T-cell (primary cell): ENCODE results near the gene TAS1R3. TPM values are rescaled to one million over a fixed set of nuclear protein-coding genes. Genes with fewer than 3 reads are reported as not detected.

Experiments
- ATAC-seq, 4 experiments: fragments of 200-7000 bp in 3 of 4; fragments of 150-1000 bp in 1 of 4; cut with Tn5 transposase; replicated peaks in 1 of 4; 1 replicate in 3 of 4; 2 replicates in 1 of 4; pipeline ENCODE4 v1.10.0; 2021; ENCODE audit warnings: moderate library complexity in 3 of 4, mild to moderate bottlenecking in 2 of 4, moderate number of reproducible peaks in 1 of 4
- CTCF ChIA-PET, 2 donors: fragments of 300-600 bp; sonication (Branson Sonifier 250); formaldehyde crosslinking; loops; one replicate each; lab custom pipeline; 2022; ENCODE audit warnings: antibody characterized with exemption in 2 of 2; lab: Charles Lee
- POLR2A ChIA-PET, 2 donors: fragments of 300-600 bp; sonication (Branson Sonifier 250); formaldehyde crosslinking; loops; one replicate each; lab custom pipeline; 2022; ENCODE audit warnings: antibody characterized with exemption in 2 of 2; lab: Charles Lee
- DNase-seq, 35 experiments: peaks; one replicate each; pipeline versions ENCODE4 v3.0.0 to v3.0.0-alpha.2; 2013 to 2023
- H3K27ac ChIP-seq: one replicate; pipeline ENCODE4 v1.5.1; 2013; ENCODE audit warnings: low read length
- H3K27me3 ChIP-seq, 2 experiments: replicated peaks in 1 of 2; 1 replicate in 1 of 2; 2 replicates in 1 of 2; pipeline versions ENCODE4 v1.6.1 to v1.7.0; 2013; ENCODE audit warnings: low read length in 1 of 2, mixed read lengths in 1 of 2; ENCODE audit not compliant: control insufficient read depth in 2 of 2, insufficient read depth in 2 of 2; ENCODE audit errors: extremely low read depth in 1 of 2
- H3K36me3 ChIP-seq, 2 donors: 1 replicate in 1 of 2; 2 replicates in 1 of 2; pipeline versions ENCODE4 v1.6.1 to v1.7.0; 2013; ENCODE audit warnings: low read length in 1 of 2; ENCODE audit not compliant: control insufficient read depth in 2 of 2, insufficient read depth in 1 of 2; ENCODE audit errors: extremely low read depth in 1 of 2
- H3K4me1 ChIP-seq, 2 experiments: 1 replicate in 1 of 2; 2 replicates in 1 of 2; pipeline versions ENCODE4 v1.6.1 to v1.7.0; 2013; ENCODE audit warnings: low read length in 2 of 2, mixed read lengths in 1 of 2; ENCODE audit not compliant: insufficient read depth in 2 of 2, control insufficient read depth in 1 of 2; ENCODE audit errors: extremely low read depth in 1 of 2
- H3K4me3 ChIP-seq, 2 donors: 1 replicate in 1 of 2; 2 replicates in 1 of 2; pipeline versions ENCODE4 v1.5.1 to v1.7.0; 2013; ENCODE audit warnings: mild to moderate bottlenecking in 2 of 2, low read length in 1 of 2, moderate library complexity in 1 of 2; ENCODE audit not compliant: control insufficient read depth in 1 of 2; ENCODE audit errors: extremely low read depth in 1 of 2
- H3K9me3 ChIP-seq: 2 replicates; pipeline ENCODE4 v1.7.0; 2013
- H3K27ac Mint-ChIP-seq, 2 donors: one replicate each; pipeline ENCODE4 v1.8.0; 2020 to 2021; ENCODE audit warnings: mild to moderate bottlenecking in 2 of 2, mixed read lengths in 2 of 2
- H3K27me3 Mint-ChIP-seq, 2 donors: one replicate each; pipeline ENCODE4 v1.8.0; 2021 to 2022; ENCODE audit warnings: mixed read lengths in 2 of 2
- H3K36me3 Mint-ChIP-seq: one replicate; pipeline ENCODE4 v1.8.0; 2021; ENCODE audit warnings: mixed read lengths
- H3K4me1 Mint-ChIP-seq, 3 donors: one replicate each; pipeline ENCODE4 v1.8.0; 2020 to 2022; ENCODE audit warnings: mixed read lengths in 3 of 3, mild to moderate bottlenecking in 1 of 3
- H3K4me3 Mint-ChIP-seq, 3 donors: one replicate each; pipeline ENCODE4 v1.8.0; 2020 to 2022; ENCODE audit warnings: mild to moderate bottlenecking in 3 of 3, mixed read lengths in 3 of 3, moderate library complexity in 3 of 3
- H3K9me3 Mint-ChIP-seq, 3 donors: one replicate each; pipeline ENCODE4 v1.8.0; 2020 to 2022; ENCODE audit warnings: mixed read lengths in 3 of 3
- WGBS: methylation state at CpG from one replicate; pipeline ENCODE4 v1.1.5; 2013; ENCODE audit warnings: missing lambda C conversion rate; ENCODE audit not compliant: insufficient coverage; 5-methylcytosine and 5-hydroxymethylcytosine counted together
- total RNA-seq, 35 experiments: library from RNA in 6 of 35; stranded (reverse) in 6 of 35; fragments of 120-200 nt in 1 of 35; gene quantifications; one replicate each; pipeline versions ENCODE4 v1.2.1 to v1.2.4 and lab custom pipeline; 2013 to 2026

Gene TAS1R3
- total RNA-seq, 5 donors from 2014 or later (not counting 1 experiment from before 2014, with no cell fraction given) = 1.6 to 2.3 (median 2.1) TPM

DNA sequence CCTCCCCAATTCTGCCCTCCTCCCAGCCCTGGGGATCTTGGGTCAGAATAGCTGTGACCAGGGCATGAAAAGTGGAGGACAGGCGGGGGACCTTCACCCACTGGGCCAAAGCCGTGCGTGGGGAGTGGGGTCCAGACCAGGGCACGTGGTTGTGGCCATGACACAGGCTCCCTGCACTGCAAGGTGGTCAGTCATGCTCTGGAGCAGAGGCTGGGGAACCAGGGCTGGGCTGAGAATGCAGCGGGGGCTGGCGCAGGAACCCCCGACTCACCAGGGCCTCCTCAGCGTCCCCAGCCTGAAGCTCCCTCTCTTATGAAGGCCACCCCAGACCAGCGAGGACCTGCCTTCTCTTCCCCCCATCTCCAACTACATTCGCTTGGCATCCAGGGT is 15.4 kb downstream of the TAS1R3 start:
- peaks cover 2 to 47% of the 10 kb centered on the region in 2 experiments for H3K4me1 ChIP-seq
- ChIA-PET POLR2A (no interaction called here), CTCF (no interaction called here)
- Mint-ChIP-seq H3K27me3 (no peaks in the 10 kb centered on the region), H3K4me1 (peaks cover 17 to 23% (median 20%) of the 10 kb centered on the region in 3 donors), H3K36me3 (no peaks in the 10 kb centered on the region), H3K9me3 (no peaks in the 10 kb centered on the region), H3K4me3 (peak overlapping the region in 2 of 3 donors; percentile 66 to 73), H3K27ac (no peak overlapping the region)
- no peak overlapping the region for H3K4me3 ChIP-seq
- DNase-seq = no peak
- peaks cover 0 to 2% of the 10 kb centered on the region in 2 experiments for H3K27me3 ChIP-seq
- WGBS = 98% methylated on average over 10 of the region's 10 CpGs
- H3K27ac ChIP-seq = no peak overlapping the region
- H3K36me3 ChIP-seq = peaks cover 0 to 4% of the 10 kb centered on the region in 2 donors
- ATAC-seq = no peak
- H3K9me3 ChIP-seq = no peaks in the 10 kb centered on the region

DNA sequence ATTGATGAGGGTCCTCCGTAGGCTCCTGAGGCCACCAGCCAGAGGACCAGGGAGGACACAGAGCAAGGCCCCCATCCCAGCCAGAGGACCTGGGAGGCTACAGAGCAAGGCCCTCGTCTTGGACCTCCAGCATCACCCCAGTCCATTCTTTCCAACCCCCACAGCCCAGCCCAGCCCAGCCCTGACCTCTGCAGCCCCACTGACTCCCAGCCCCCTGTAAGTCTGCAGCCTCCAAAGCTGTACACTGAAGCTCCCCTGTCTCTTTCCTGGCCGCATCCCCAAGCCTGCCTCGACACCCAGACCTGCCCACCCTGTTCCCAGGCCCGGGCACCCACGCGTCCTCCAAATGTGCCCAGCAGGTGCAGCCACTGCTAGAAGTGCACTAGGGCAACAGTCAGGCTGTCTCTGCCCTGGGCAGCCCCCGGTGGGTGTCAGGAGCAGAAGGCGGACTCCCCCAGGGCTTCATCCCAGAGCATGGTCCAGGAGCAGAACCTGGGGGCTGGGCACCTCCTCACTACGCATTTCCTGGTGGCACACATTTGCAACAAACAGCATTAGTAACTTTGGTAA is 16.0 kb downstream of the TAS1R3 start:
- Histone ChIP-seq H3K9me3 (no peaks in the 10 kb centered on the region), H3K36me3 (no peaks in the 10 kb centered on the region), H3K4me1 (peaks cover 2 to 53% of the 10 kb centered on the region in 2 experiments), H3K27me3 (peaks cover 0 to 9% of the 10 kb centered on the region in 2 experiments), H3K27ac (no peak overlapping the region), H3K4me3 (no peak overlapping the region)
- no peak overlapping the region for H3K27ac Mint-ChIP-seq
- 96% methylated on average over 9 of the region's 10 CpGs for WGBS
- DNase-seq (no peak), ATAC-seq (no peak)
- ChIA-PET POLR2A (no interaction called here), CTCF (no interaction called here)
- no peaks in the 10 kb centered on the region for H3K9me3 Mint-ChIP-seq
- peaks cover 0 to 1% of the 10 kb centered on the region in 2 donors for H3K27me3 Mint-ChIP-seq
- H3K4me3 Mint-ChIP-seq = peak overlapping the region; percentile 66 to 76 (median 73)
- H3K36me3 Mint-ChIP-seq = no peaks in the 10 kb centered on the region
- peaks cover 19 to 24% (median 21%) of the 10 kb centered on the region in 3 donors for H3K4me1 Mint-ChIP-seq

DNA sequence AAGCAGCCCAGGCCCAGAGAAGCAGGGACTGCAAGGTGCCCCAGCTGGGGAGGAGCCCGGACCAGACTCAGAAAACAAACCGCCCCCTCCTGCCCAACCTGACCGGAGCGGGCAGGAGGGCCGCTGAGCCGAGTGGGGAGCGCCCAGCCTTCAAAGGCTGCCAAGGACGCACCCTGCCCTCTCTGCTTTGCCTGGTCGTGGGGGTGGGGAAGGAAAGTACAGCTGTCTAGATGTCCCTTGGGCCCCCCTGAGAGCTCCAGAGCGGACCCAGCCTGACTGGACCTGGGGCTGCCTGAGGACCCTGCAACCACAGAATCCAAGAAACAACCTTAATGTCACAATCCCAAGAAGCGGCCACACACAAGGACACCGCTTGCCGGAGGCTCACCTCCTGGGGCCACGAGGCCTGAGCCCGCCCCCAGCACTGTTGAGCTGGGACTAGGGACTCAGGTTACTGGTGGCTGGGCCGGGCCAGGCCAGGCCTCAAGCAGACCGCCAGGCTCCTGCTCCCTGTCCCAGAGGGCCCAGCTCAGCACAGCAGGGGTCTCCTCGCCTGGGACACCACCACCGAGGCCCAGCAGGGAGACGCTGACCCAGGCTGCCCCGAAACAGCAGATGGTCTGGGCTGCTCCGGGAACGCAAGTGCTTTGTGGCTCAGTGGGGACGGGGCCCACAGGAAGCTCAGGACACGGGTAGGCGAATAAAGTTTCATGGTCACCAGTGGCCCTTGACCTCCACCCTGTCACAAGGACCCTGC is 16.8 kb downstream of the TAS1R3 start:
- H3K4me3 ChIP-seq = peak overlapping the region; percentile 40 to 68
- peak overlapping the region in 1 of 2 donors; percentile 28 for H3K27ac Mint-ChIP-seq
- no peak for ATAC-seq
- POLR2A ChIA-PET = no interaction called here
- no peak overlapping the region for H3K27ac ChIP-seq
- H3K27me3 ChIP-seq = peaks cover 0 to 16% of the 10 kb centered on the region in 2 experiments
- no peaks in the 10 kb centered on the region for H3K9me3 Mint-ChIP-seq
- DNase-seq = no peak
- CTCF ChIA-PET = interaction anchor here in 1 of 2 donors (1.0 to 1.3 kb wide), 2 partner anchors 23 to 27 kb away, joined by 3 to 4 read pairs; partner anchors contain the start of gene AURKAIP1
- no peaks in the 10 kb centered on the region for H3K9me3 ChIP-seq
- peak overlapping the region; percentile 66 to 76 (median 73) for H3K4me3 Mint-ChIP-seq
- 82% methylated on average over 21 of the region's 26 CpGs for WGBS
- peaks cover 7 to 9% of the 10 kb centered on the region in 2 donors for H3K27me3 Mint-ChIP-seq
- no peaks in the 10 kb centered on the region for H3K36me3 ChIP-seq
- H3K4me1 ChIP-seq = peaks cover 2 to 58% of the 10 kb centered on the region in 2 experiments
- no peaks in the 10 kb centered on the region for H3K36me3 Mint-ChIP-seq
- peaks cover 26 to 32% (median 26%) of the 10 kb centered on the region in 3 donors for H3K4me1 Mint-ChIP-seq

DNA sequence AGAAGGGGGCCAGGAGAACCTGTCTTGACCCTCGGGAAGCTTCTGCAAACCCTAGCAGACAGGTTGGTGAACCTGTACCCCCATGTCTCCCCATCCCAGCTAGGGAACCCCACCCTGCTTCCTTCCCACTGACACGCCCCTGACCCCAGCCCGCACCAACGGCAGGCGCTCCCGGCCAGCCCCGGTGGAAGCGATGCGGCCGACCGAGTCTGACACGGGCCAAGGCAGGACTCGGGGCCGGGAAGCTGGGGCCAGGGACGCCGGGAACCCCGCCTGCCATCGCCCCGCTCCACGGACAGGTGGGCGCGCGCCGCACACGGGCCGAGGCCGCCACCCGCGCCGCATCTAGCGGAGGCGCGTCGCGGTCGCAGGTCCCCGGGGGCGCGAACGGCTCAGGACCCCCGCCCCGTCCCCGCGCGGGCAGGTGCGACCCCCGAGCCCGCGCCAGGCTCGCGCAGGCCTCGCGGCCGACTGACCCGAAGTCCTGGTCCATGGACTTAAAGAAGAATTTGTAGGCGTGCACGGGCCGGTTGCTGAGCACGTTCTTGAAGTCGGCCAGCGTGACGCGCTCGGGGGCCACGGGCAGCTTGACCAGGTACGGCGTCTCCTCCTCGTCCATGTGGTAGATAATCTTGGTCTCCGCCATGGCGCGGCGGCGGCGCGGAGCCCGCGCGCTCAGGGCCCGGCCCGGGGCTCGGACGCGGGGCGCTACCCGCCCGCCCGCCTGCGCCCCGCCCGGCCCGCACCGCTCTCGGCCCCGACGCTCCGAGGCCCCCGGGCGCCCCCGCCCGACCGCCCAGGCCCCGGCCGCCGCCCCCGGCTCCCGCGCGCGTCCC is 17.6 kb downstream of the TAS1R3 start:
- no peaks in the 10 kb centered on the region for H3K9me3 ChIP-seq
- ChIA-PET POLR2A (no interaction called here), CTCF (interaction anchor here in 1 of 2 donors (1.0 to 1.3 kb wide), 2 partner anchors 22 to 27 kb away, joined by 3 to 4 read pairs; partner anchors contain the start of gene AURKAIP1)
- Mint-ChIP-seq H3K4me3 (peak overlapping the region; percentile 66 to 76 (median 73)), H3K9me3 (no peaks in the 10 kb centered on the region), H3K27ac (peak overlapping the region in 1 of 2 donors; percentile 28), H3K4me1 (peaks cover 26 to 37% (median 28%) of the 10 kb centered on the region in 3 donors), H3K27me3 (peaks cover 7 to 14% of the 10 kb centered on the region in 2 donors), H3K36me3 (no peaks in the 10 kb centered on the region)
- ATAC-seq = peak; percentile 37 to 52 (median 41)
- no peak for DNase-seq
- H3K36me3 ChIP-seq = no peaks in the 10 kb centered on the region
- peaks cover 0 to 24% of the 10 kb centered on the region in 2 experiments for H3K27me3 ChIP-seq
- WGBS = under 1% methylated on average over 109 of the region's 109 CpGs
- peak overlapping the region; percentile 56 to 68 for H3K4me3 ChIP-seq
- peaks cover 2 to 61% of the 10 kb centered on the region in 2 experiments for H3K4me1 ChIP-seq
- H3K27ac ChIP-seq = no peak overlapping the region

DNA sequence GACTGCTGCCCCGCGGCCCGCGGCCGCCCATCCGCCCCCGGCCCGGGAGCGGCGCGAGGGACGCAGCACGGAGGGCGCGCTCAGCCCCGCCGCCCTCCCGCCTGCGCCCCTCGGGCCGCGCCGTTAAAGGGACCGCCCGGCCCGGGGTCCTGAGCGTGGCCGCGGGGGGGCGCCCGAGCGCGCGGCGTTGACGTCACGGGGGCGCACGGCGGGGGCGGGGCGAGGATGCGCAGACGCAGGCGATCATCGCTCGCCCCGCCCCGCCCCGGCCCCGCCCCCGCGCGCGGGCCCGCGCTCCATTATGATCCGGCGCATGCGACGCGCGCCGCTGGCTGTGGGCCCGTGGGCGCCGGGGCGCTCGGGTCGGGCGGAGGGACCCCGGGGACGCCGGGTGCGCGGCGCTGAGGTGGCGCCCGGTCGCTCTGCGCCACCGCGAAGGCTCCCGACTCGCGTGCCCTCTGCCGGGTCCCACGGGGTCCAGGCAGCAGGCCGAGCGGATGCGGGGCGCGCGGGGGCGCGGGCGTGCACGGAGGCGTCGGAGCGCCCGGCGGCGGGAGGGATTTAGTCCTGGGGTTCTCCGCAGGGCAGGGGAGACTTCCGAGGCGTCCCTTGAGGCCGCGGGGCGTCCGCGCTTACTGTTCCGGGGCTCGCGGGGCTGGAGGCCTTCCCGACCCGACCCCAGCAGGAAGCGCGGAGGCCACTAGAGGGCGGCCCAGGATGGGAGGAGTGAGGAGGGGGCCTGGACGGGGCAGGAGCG is 18.4 kb downstream of the TAS1R3 start, which contains the start of gene DVL1:
Gene DVL1, minus strand, starts transcription at position 163 of the 757 bp plus-strand sequence. CDS start 353 bp downstream, outside the sequence.
- Histone ChIP-seq H3K4me3 (peak within 1 kb of the TSS; percentile 56 to 68), H3K27me3 (peaks cover 0 to 32% of the 10 kb centered on the region in 2 experiments), H3K36me3 (no peaks in the 10 kb centered on the region), H3K27ac (no peak within 1 kb of the TSS), H3K4me1 (peaks cover 4 to 64% of the 10 kb centered on the region in 2 experiments), H3K9me3 (no peaks in the 10 kb centered on the region)
- DNase-seq (peak; percentile 29 to 88 (median 62)), ATAC-seq (peak; percentile 83 to 87 (median 84))
- ChIA-PET POLR2A (no interaction called here), CTCF (no interaction called here)
- Mint-ChIP-seq H3K4me1 (peaks cover 28 to 43% (median 30%) of the 10 kb centered on the region in 3 donors), H3K9me3 (no peaks in the 10 kb centered on the region), H3K27ac (peak within 1 kb of the TSS in 1 of 2 donors; percentile 28), H3K36me3 (no peaks in the 10 kb centered on the region), H3K27me3 (peaks cover 7 to 20% of the 10 kb centered on the region in 2 donors), H3K4me3 (peak within 1 kb of the TSS; percentile 66 to 76 (median 73))
- WGBS = under 1% methylated on average over 94 of the region's 122 CpGs
